ENCODE data around the gene FBXO40.

DNA sequence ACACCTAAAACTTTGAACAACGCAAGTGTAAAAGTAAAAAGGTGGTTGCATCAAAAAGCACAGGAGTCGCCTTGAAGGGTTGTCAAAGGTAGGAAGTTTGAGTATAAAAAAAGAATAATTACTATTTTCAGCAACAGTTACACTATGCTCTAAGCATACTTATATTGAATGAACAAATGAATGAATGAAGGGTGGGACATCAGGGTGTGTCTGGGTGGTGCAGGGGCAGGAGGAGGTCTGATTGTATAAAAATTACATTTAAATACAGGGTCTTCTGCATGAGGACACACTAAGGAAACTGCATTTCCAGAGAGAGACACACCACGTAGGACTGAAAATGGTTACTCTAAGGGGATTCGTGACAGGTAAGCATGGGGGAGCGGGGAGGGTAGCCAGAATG lies 25.5 kb upstream of the FBXO40 start, which contains the start of gene ARGFX:
- TF ChIP-seq CTCF (conservative IDR thresholded peaks at IDR 0.05), result no peak
- no peak for TF ChIP-seq EZH2 (IDR thresholded peaks at IDR 0.05; ENCODE audit: low read depth)
